Endodermal cell (in vitro differentiated cells): ENCODE data around the gene ZNF284. TPM values are rescaled to one million over a fixed set of nuclear protein-coding genes. Genes with fewer than 3 reads are reported as not detected.

ENCODE experiments used
- DNase-seq: peaks from one replicate; pipeline ENCODE4 v3.0.0-alpha.2; 2017
- H3K27ac ChIP-seq: 2 replicates; pipeline ENCODE4 v1.5.1; 2013; ENCODE audit warnings: mild to moderate bottlenecking, low read depth, low read length, moderate library complexity
- H3K27me3 ChIP-seq: 2 replicates; pipeline ENCODE4 v1.6.1; 2013; ENCODE audit warnings: mild to moderate bottlenecking, low read length, moderate library complexity; ENCODE audit not compliant: insufficient read depth, control insufficient read depth, poor library complexity, severe bottlenecking
- H3K36me3 ChIP-seq: 2 replicates; pipeline ENCODE4 v1.7.0; 2013; ENCODE audit warnings: mild to moderate bottlenecking, low read length, moderate library complexity; ENCODE audit not compliant: control insufficient read depth, insufficient read depth
- H3K4me1 ChIP-seq: one replicate; pipeline ENCODE4 v1.7.0; 2013; ENCODE audit warnings: low read length; ENCODE audit not compliant: control insufficient read depth, insufficient read depth
- H3K4me3 ChIP-seq: 2 replicates; pipeline ENCODE4 v1.5.1; 2013; ENCODE audit warnings: mild to moderate bottlenecking, low read length, moderate library complexity
- H3K9ac ChIP-seq: 2 replicates; pipeline ENCODE4 v1.6.1; 2013; ENCODE audit warnings: mild to moderate bottlenecking, low read length, moderate library complexity; ENCODE audit not compliant: poor library complexity, severe bottlenecking; ENCODE audit errors: extremely low read depth
- H3K9me3 ChIP-seq: 2 replicates; pipeline ENCODE4 v1.6.1; 2013; ENCODE audit warnings: mild to moderate bottlenecking, low read length, moderate library complexity; ENCODE audit not compliant: control insufficient read depth
- H3K27ac Mint-ChIP-seq: 2 replicates; pipeline ENCODE4 v1.8.0; 2020; ENCODE audit warnings: mixed read lengths
- H3K27me3 Mint-ChIP-seq: 2 replicates; pipeline ENCODE4 v1.8.0; 2021; ENCODE audit warnings: mild to moderate bottlenecking, mixed read lengths; ENCODE audit not compliant: insufficient read depth
- H3K36me3 Mint-ChIP-seq: 2 replicates; pipeline ENCODE4 v1.8.0; 2020; ENCODE audit warnings: low read depth, mixed read lengths
- H3K4me1 Mint-ChIP-seq: 2 replicates; pipeline ENCODE4 v1.8.0; 2020; ENCODE audit warnings: mixed read lengths
- H3K4me3 Mint-ChIP-seq: 2 replicates; pipeline ENCODE4 v1.8.0; 2020; ENCODE audit warnings: mild to moderate bottlenecking, moderate library complexity, mixed read lengths
- H3K9me3 Mint-ChIP-seq: 2 replicates; pipeline ENCODE4 v1.8.0; 2020; ENCODE audit warnings: mild to moderate bottlenecking, mixed read lengths
- CTCF ChIP-seq: fragments of 200-600 bp; sonication (generic); conservative IDR thresholded peaks from 2 replicates; pipeline ENCODE4 v1.5.0; 2021; ENCODE audit warnings: antibody characterized with exemption, mild to moderate bottlenecking
- WGBS, 2 experiments: methylation state at CpG; one replicate each; pipeline versions ENCODE4 v1.1.5 to v1.1.7; 2013; ENCODE audit warnings: missing lambda C conversion rate in 2 of 2, mixed read lengths in 1 of 2; ENCODE audit not compliant: insufficient coverage in 1 of 2, insufficient read length in 1 of 2; 5-methylcytosine and 5-hydroxymethylcytosine counted together
- long read RNA-seq, 4 experiments: library from polyadenylated mRNA in 2 of 4; library from RNA in 1 of 4; library from capped mRNA in 1 of 4; stranded (forward) in 3 of 4; unstranded in 1 of 4; transcript quantifications; one replicate each; pipeline ENCODE4 v2.0.0, GENCODE V29; 2020 to 2021; ENCODE audit warnings: inconsistent platforms in 1 of 4
- polyA plus RNA-seq, 2 experiments: library from polyadenylated mRNA; stranded (reverse); fragments of 50-300 nt; gene quantifications; one replicate each; pipeline ENCODE4 v1.2.3, GENCODE V29; 2013
- total RNA-seq, 2 donors: library from RNA; stranded (reverse); fragmentation: NEBNext Ultra II Directional in 1 of 2; extraction: Animal tissue kit (Norgen Biotek cat#: 25700) in 1 of 2; gene quantifications; 2 replicates in 1 of 2; 3 replicates in 1 of 2; pipeline ENCODE4 v1.2.1, GENCODE V29; 2021

ZNF284 gene
- total RNA-seq, result 1 to 10 TPM; 1.9 to 2.2 TPM
- 2.9 TPM for polyA plus RNA-seq (2013, experiment 1 of 2)
- polyA plus RNA-seq (2013, experiment 2 of 2), result 2.6 TPM
- long read RNA-seq, experiment 1, partial matches to known transcripts, result 0 of 1 reads
- long read RNA-seq, experiment 1, other reads (novel, unspliced or antisense), result 1 of 1 reads
- long read RNA-seq, experiment 2, full-length matches to known transcripts, result 2 of 3 reads
- long read RNA-seq, experiment 2, partial matches to known transcripts, result 0 of 3 reads
- long read RNA-seq, experiment 2, other reads (novel, unspliced or antisense), result 1 of 3 reads
- long read RNA-seq, experiment 3, full-length matches to known transcripts, result 3 of 3 reads
- long read RNA-seq, experiment 3, partial matches to known transcripts, result 0 of 3 reads
- long read RNA-seq, experiment 3, other reads (novel, unspliced or antisense), result 0 of 3 reads
- long read RNA-seq, experiment 4, result 0 reads

GRCh38 chr19:44071824-44072542 is at the start of gene ZNF284:
Gene ZNF284 (plus strand): TSS chr19:44072159. CDS start chr19:44076390, 4,231 bp downstream.
- H3K9me3 ChIP-seq, result peaks cover 19% of the 10 kb centered on the region
- H3K27me3 Mint-ChIP-seq, result peaks cover 15% of the 10 kb centered on the region
- H3K4me1 Mint-ChIP-seq, result no peaks in the 10 kb centered on the region

GRCh38 chr19:44024900-44025216 is 47.1 kb upstream of the ZNF284 start:
- Histone ChIP-seq H3K9ac (peak overlapping the region; percentile 61), H3K27ac (peak overlapping the region; percentile 74), H3K9me3 (peaks cover 5% of the 10 kb centered on the region), H3K36me3 (peaks cover 30% of the 10 kb centered on the region), H3K4me1 (no peaks in the 10 kb centered on the region), H3K4me3 (peak overlapping the region; percentile 93), H3K27me3 (peaks cover 33% of the 10 kb centered on the region)
- no peak for TF ChIP-seq CTCF
- no peak for DNase-seq
- peak overlapping the region; percentile 97 for H3K4me3 Mint-ChIP-seq
- H3K36me3 Mint-ChIP-seq, result peaks cover 33% of the 10 kb centered on the region
- peaks cover 9% of the 10 kb centered on the region for H3K4me1 Mint-ChIP-seq
- peaks cover 9% of the 10 kb centered on the region for H3K9me3 Mint-ChIP-seq
- peak overlapping the region; percentile 96 for H3K27ac Mint-ChIP-seq
- WGBS, 2 experiments, result 37 to 48% methylated on average over 3 to 4 of the region's 4 CpGs
- H3K27me3 Mint-ChIP-seq, result peaks cover 33% of the 10 kb centered on the region

More at GRCh38 chr19:44071824-44072542, at the start of gene ZNF284:
- Histone ChIP-seq H3K4me3 (peak within 1 kb of the TSS; percentile 88), H3K27ac (no peak within 1 kb of the TSS), H3K9ac (peak within 1 kb of the TSS; percentile 35), H3K36me3 (peaks cover 12% of the 10 kb centered on the region), H3K27me3 (no peaks in the 10 kb centered on the region), H3K4me1 (no peaks in the 10 kb centered on the region)
- TF ChIP-seq CTCF, result no peak
- WGBS, 2 experiments, result 1 to 5% methylated on average over 20 to 40 of the region's 40 CpGs
- Mint-ChIP-seq H3K36me3 (peaks cover 23% of the 10 kb centered on the region), H3K27ac (peak within 1 kb of the TSS; percentile 82), H3K4me3 (peak within 1 kb of the TSS; percentile 80), H3K9me3 (peaks cover 28% of the 10 kb centered on the region)
- peak; percentile 96 for DNase-seq

- H3K27ac ChIP-seq, result peak within 1 kb of the TSS; percentile 74
- WGBS, 2 experiments, result 2 to 20% methylated on average over 8 to 37 of the region's 37 CpGs
Measured at GRCh38 chr19:44025217-44025936, 46.6 kb upstream of the ZNF284 start, which contains the start of gene ZNF222. Gene ZNF222 (plus strand): TSS chr19:44025379. CDS start chr19:44025437, 58 bp downstream.

More at GRCh38 chr19:44025217-44025936, 46.6 kb upstream of the ZNF284 start, which contains the start of gene ZNF222:
- peak within 1 kb of the TSS; percentile 96 for H3K27ac Mint-ChIP-seq
- peaks cover 38% of the 10 kb centered on the region for H3K36me3 Mint-ChIP-seq
- Histone ChIP-seq H3K9ac (peak within 1 kb of the TSS; percentile 61), H3K9me3 (peaks cover 10% of the 10 kb centered on the region), H3K4me1 (no peaks in the 10 kb centered on the region), H3K27me3 (peaks cover 28% of the 10 kb centered on the region), H3K4me3 (peak within 1 kb of the TSS; percentile 93), H3K36me3 (peaks cover 34% of the 10 kb centered on the region)
- TF ChIP-seq CTCF, result no peak
- H3K4me1 Mint-ChIP-seq, result peaks cover 9% of the 10 kb centered on the region
- peaks cover 15% of the 10 kb centered on the region for H3K9me3 Mint-ChIP-seq
- DNase-seq, result peak; percentile 88
- peak within 1 kb of the TSS; percentile 97 for H3K4me3 Mint-ChIP-seq
- peaks cover 28% of the 10 kb centered on the region for H3K27me3 Mint-ChIP-seq
